Caco-2 (cell line): ENCODE measurements around the gene PRKAG2. TPM values are rescaled to one million over a fixed set of nuclear protein-coding genes. Genes with fewer than 3 reads are reported as not detected.

ENCODE experiments used
- BruUV-seq: library from RNA; stranded (reverse); fragments of 400-500 nt; replicated peaks from 2 replicates; lab custom pipeline; 2021; lab: Mats Ljungman, UMichigan
- CTCF ChIA-PET: fragments of 300-600 bp; sonication (Branson Sonifier 250); formaldehyde crosslinking; loops from one replicate; lab custom pipeline; 2022; ENCODE audit warnings: antibody characterized with exemption; lab: Charles Lee
- POLR2A ChIA-PET: fragments of 300-600 bp; sonication (Branson Sonifier 250); formaldehyde crosslinking; loops from one replicate; lab custom pipeline; 2022; ENCODE audit warnings: antibody characterized with exemption; lab: Charles Lee
- DNase-seq, 2 experiments: peaks; one replicate each; pipeline versions ENCODE4 v3.0.0 to v3.0.0-alpha.2; 2020 to 2022
- H3K27me3 ChIP-seq: replicated peaks from 2 replicates; pipeline ENCODE4 v1.6.0; 2011; ENCODE audit warnings: low read length; ENCODE audit not compliant: control insufficient read depth, insufficient read depth
- H3K36me3 ChIP-seq: 2 replicates; pipeline ENCODE4 v1.5.1; 2011; ENCODE audit warnings: low read length; ENCODE audit not compliant: control insufficient read depth, insufficient read depth
- H3K4me1 ChIP-seq: fragments of 250-450 bp; sonication (Bioruptor Pico); 2 replicates; pipeline ENCODE4 v1.5.1; 2020; ENCODE audit warnings: mild to moderate bottlenecking
- H3K4me3 ChIP-seq: 2 replicates; pipeline ENCODE4 v1.5.1; 2011; ENCODE audit warnings: low read depth, mild to moderate bottlenecking, control low read depth, low read length
- H3K9me3 ChIP-seq: fragments of 250-450 bp; sonication (Bioruptor Pico); 2 replicates; pipeline ENCODE4 v1.5.1; 2020; ENCODE audit warnings: mild to moderate bottlenecking, moderate library complexity
- H3K27ac Mint-ChIP-seq: one replicate; pipeline ENCODE4 v1.8.0; 2022; ENCODE audit warnings: mixed read lengths; ENCODE audit not compliant: unreplicated experiment
- H3K27me3 Mint-ChIP-seq: one replicate; pipeline ENCODE4 v1.8.0; 2022; ENCODE audit warnings: mixed read lengths; ENCODE audit not compliant: insufficient read depth, unreplicated experiment
- H3K36me3 Mint-ChIP-seq: one replicate; pipeline ENCODE4 v1.8.0; 2022; ENCODE audit warnings: mild to moderate bottlenecking, mixed read lengths; ENCODE audit not compliant: insufficient read depth, unreplicated experiment
- H3K4me1 Mint-ChIP-seq: one replicate; pipeline ENCODE4 v1.8.0; 2022; ENCODE audit warnings: low read depth, mixed read lengths; ENCODE audit not compliant: unreplicated experiment
- H3K4me3 Mint-ChIP-seq: one replicate; pipeline ENCODE4 v1.8.0; 2022; ENCODE audit warnings: mild to moderate bottlenecking, moderate library complexity, mixed read lengths; ENCODE audit not compliant: unreplicated experiment
- H3K9me3 Mint-ChIP-seq: one replicate; pipeline ENCODE4 v1.8.0; 2022; ENCODE audit warnings: mixed read lengths; ENCODE audit not compliant: unreplicated experiment
- CTCF ChIP-seq, 2 experiments: fragments of 200-600 bp in 1 of 2; IDR thresholded peaks; 1 replicate in 1 of 2; 2 replicates in 1 of 2; pipeline versions ENCODE4 v1.5.1 to v1.8.0; 2011 to 2022; ENCODE audit warnings: antibody characterized with exemption in 1 of 2, control low read depth in 1 of 2, inconsistent platforms in 1 of 2, low read depth in 1 of 2, low read length in 1 of 2, mild to moderate bottlenecking in 1 of 2, moderate library complexity in 1 of 2; ENCODE audit not compliant: insufficient read depth in 1 of 2, severe bottlenecking in 1 of 2, unreplicated experiment in 1 of 2
- intact Hi-C: fragments of 100-400 bp; cut with micrococcal nuclease; formaldehyde crosslinking; loops from one replicate; pipeline ENCODE4 v1.10.0; 2022; ENCODE audit not compliant: unreplicated experiment
- total RNA-seq: library from RNA; stranded (reverse); gene quantifications from 2 replicates; pipeline ENCODE4 v1.2.3, GENCODE V29; 2022

The PRKAG2 gene
- total RNA-seq, 1 experiment from 2014 or later: 15.9 TPM

GRCh38 chr7:151514461-151515275 lies 362.2 kb downstream of the PRKAG2 start:
- peaks cover 10% of the 10 kb centered on the region; the same call in 1 of the 2 replicates for H3K4me1 ChIP-seq
- no peaks in the 10 kb centered on the region for H3K36me3 ChIP-seq
- no peaks in the 10 kb centered on the region for H3K27me3 ChIP-seq
- peak overlapping the region; percentile 25 for H3K4me3 Mint-ChIP-seq
- H3K4me1 Mint-ChIP-seq: peaks cover 22% of the 10 kb centered on the region
- H3K9me3 ChIP-seq: no peaks in the 10 kb centered on the region
- POLR2A ChIA-PET: no interaction called here
- H3K27ac Mint-ChIP-seq: no peak overlapping the region
- no peaks in the 10 kb centered on the region for H3K27me3 Mint-ChIP-seq
- H3K9me3 Mint-ChIP-seq: no peaks in the 10 kb centered on the region
- CTCF ChIA-PET: no interaction called here
- H3K36me3 Mint-ChIP-seq: peaks cover 41% of the 10 kb centered on the region
- BruUV-seq: no TSS peak
- TF ChIP-seq CTCF (IDR thresholded peaks at IDR 0.05; ENCODE audit: insufficient read depth in 1 of 2, low read depth in 1 of 2, low read length in 1 of 2, severe bottlenecking in 1 of 2, unreplicated experiment in 1 of 2): no peak
- no peak for DNase-seq
- no peak overlapping the region for H3K4me3 ChIP-seq
- intact Hi-C loops: loop anchor here (5.0 kb wide), 1 partner anchor 183 kb away; no protein-coding TSS in a partner anchor

- no peaks in the 10 kb centered on the region for H3K36me3 ChIP-seq
- no peaks in the 10 kb centered on the region for H3K9me3 ChIP-seq
- TF ChIP-seq CTCF (IDR thresholded peaks at IDR 0.05; ENCODE audit: insufficient read depth in 1 of 2, low read depth in 1 of 2, low read length in 1 of 2, severe bottlenecking in 1 of 2, unreplicated experiment in 1 of 2): no peak
- no peaks in the 10 kb centered on the region for H3K9me3 Mint-ChIP-seq
- no TSS peak for BruUV-seq
- DNase-seq: no peak
- ChIA-PET POLR2A (interaction anchor here (1.3 kb wide), 1 partner anchor 52 kb away, joined by 3 read pairs; no protein-coding TSS in a partner anchor), CTCF (no interaction called here)
- no peaks in the 10 kb centered on the region for H3K27me3 ChIP-seq
- peaks cover 10% of the 10 kb centered on the region; the same call in 1 of the 2 replicates for H3K4me1 ChIP-seq
- intact Hi-C loops: no loop called here
- H3K27ac Mint-ChIP-seq: no peak overlapping the region
- H3K4me3 ChIP-seq: no peak overlapping the region
- H3K4me1 Mint-ChIP-seq: peaks cover 28% of the 10 kb centered on the region
- H3K36me3 Mint-ChIP-seq: peaks cover 33% of the 10 kb centered on the region
- H3K4me3 Mint-ChIP-seq: no peak overlapping the region
- no peaks in the 10 kb centered on the region for H3K27me3 Mint-ChIP-seq
These were observed 363.8 kb downstream of the PRKAG2 start for GRCh38 chr7:151513133-151513532.

- BruUV-seq: no TSS peak
- peaks cover 21% of the 10 kb centered on the region for H3K4me1 Mint-ChIP-seq
These were observed 364.6 kb downstream of the PRKAG2 start for GRCh38 chr7:151512353-151512752.

More at GRCh38 chr7:151512353-151512752, 364.6 kb downstream of the PRKAG2 start:
- Mint-ChIP-seq H3K27me3 (no peaks in the 10 kb centered on the region), H3K36me3 (peaks cover 25% of the 10 kb centered on the region), H3K9me3 (no peaks in the 10 kb centered on the region), H3K27ac (no peak overlapping the region), H3K4me3 (no peak overlapping the region)
- no peaks in the 10 kb centered on the region for H3K9me3 ChIP-seq
- H3K36me3 ChIP-seq: no peaks in the 10 kb centered on the region
- no peak for TF ChIP-seq CTCF (IDR thresholded peaks at IDR 0.05; ENCODE audit: insufficient read depth in 1 of 2, low read depth in 1 of 2, low read length in 1 of 2, severe bottlenecking in 1 of 2, unreplicated experiment in 1 of 2)
- H3K27me3 ChIP-seq: no peaks in the 10 kb centered on the region
- H3K4me3 ChIP-seq: no peak overlapping the region
- ChIA-PET POLR2A (no interaction called here), CTCF (no interaction called here)
- intact Hi-C loops: no loop called here
- peaks cover 10% of the 10 kb centered on the region; the same call in 1 of the 2 replicates for H3K4me1 ChIP-seq
- no peak for DNase-seq
